OCI-LY7 (cell line): ENCODE results near the gene CRK.

Experiments
- CTCF ChIP-seq: fragments of 200-600 bp; sonication (generic); conservative IDR thresholded peaks from 2 replicates; pipeline ENCODE4 v1.5.1; 2014; ENCODE audit warnings: mild to moderate bottlenecking, antibody characterized with exemption, low read length, moderate library complexity, mixed read lengths
- EZH2phosphoT487 ChIP-seq: fragments of 200-600 bp; sonication (generic); IDR thresholded peaks from 2 replicates; pipeline ENCODE4 v1.6.1; 2018; ENCODE audit warnings: low read depth, borderline replicate concordance, mild to moderate bottlenecking, mixed run types, antibody characterized with exemption, low read length, moderate library complexity, mixed read lengths

GRCh38 chr17:1480747-1481465 is 24.9 kb upstream of the CRK start:
- TF ChIP-seq EZH2phosphoT487 (no peak), CTCF (no peak)
